GM12892 (cell line): ENCODE measurements around the gene CNTN4.

Experiments
- DNase-seq: peaks from one replicate; pipeline ENCODE4 v3.0.0; 2011; ENCODE audit not compliant: insufficient read length
- FAIRE-seq: peaks from 2 replicates; lab custom pipeline; 2011; peaks lifted over from hg19 to GRCh38; lab: Jason Lieb, UNC
- POLR2A ChIP-seq: IDR thresholded peaks from 2 replicates; pipeline ENCODE4 v1.6.1; 2011; ENCODE audit warnings: low read depth, low read length, control low read depth
- POLR2AphosphoS5 ChIP-seq: IDR thresholded peaks from 2 replicates; pipeline ENCODE4 v1.6.1; 2011; ENCODE audit warnings: low read depth, low read length, control low read depth
- TAF1 ChIP-seq: IDR thresholded peaks from 2 replicates; pipeline ENCODE4 v1.6.1; 2011; ENCODE audit warnings: low read depth, mild to moderate bottlenecking, control low read depth, low read length, borderline replicate concordance

Gene CNTN4

GRCh38 chr3:2543247-2543646 lies 444.6 kb downstream of the CNTN4 start:
- TF ChIP-seq TAF1 = no peak
- TF ChIP-seq POLR2A = no peak
- TF ChIP-seq POLR2AphosphoS5 = no peak
- FAIRE-seq (no peak), DNase-seq (no peak)

- DNase-seq (no peak), FAIRE-seq (no peak)
- TF ChIP-seq POLR2A (no peak), TAF1 (no peak), POLR2AphosphoS5 (no peak)
Observed at GRCh38 chr3:2544212-2544611, 445.5 kb downstream of the CNTN4 start.

GRCh38 chr3:2544718-2545117 lies 446.1 kb downstream of the CNTN4 start:
- TF ChIP-seq TAF1 = no peak
- no peak for TF ChIP-seq POLR2AphosphoS5
- no peak for TF ChIP-seq POLR2A
- no peak for FAIRE-seq
- DNase-seq = no peak

- no peak for TF ChIP-seq POLR2A
- no peak for TF ChIP-seq POLR2AphosphoS5
- TF ChIP-seq TAF1 = no peak
- FAIRE-seq (no peak), DNase-seq (no peak)
Observed at GRCh38 chr3:2547049-2547448, 448.4 kb downstream of the CNTN4 start.

GRCh38 chr3:2554656-2555055 lies 456.0 kb downstream of the CNTN4 start:
- no peak for FAIRE-seq
- no peak for TF ChIP-seq POLR2AphosphoS5
- TF ChIP-seq POLR2A = no peak
- no peak for TF ChIP-seq TAF1
- DNase-seq = no peak

- FAIRE-seq (no peak), DNase-seq (no peak)
- no peak for TF ChIP-seq POLR2AphosphoS5
Observed at GRCh38 chr3:2558796-2559195, 460.1 kb downstream of the CNTN4 start.

GRCh38 chr3:2567451-2567850 lies 468.8 kb downstream of the CNTN4 start:
- DNase-seq = no peak
- no peak for FAIRE-seq
- TF ChIP-seq TAF1 (no peak), POLR2AphosphoS5 (no peak), POLR2A (no peak)

- DNase-seq = no peak
- no peak for TF ChIP-seq POLR2A
- TF ChIP-seq TAF1 = no peak
- TF ChIP-seq POLR2AphosphoS5 = no peak
- FAIRE-seq = no peak
Observed at GRCh38 chr3:2568156-2568555, 469.5 kb downstream of the CNTN4 start.

GRCh38 chr3:2568929-2569328 lies 470.3 kb downstream of the CNTN4 start:
- no peak for TF ChIP-seq POLR2AphosphoS5
- no peak for TF ChIP-seq POLR2A
- TF ChIP-seq TAF1 = no peak
- DNase-seq = no peak
- no peak for FAIRE-seq

GRCh38 chr3:2577571-2577970 lies 478.9 kb downstream of the CNTN4 start:
- no peak for TF ChIP-seq POLR2AphosphoS5

GRCh38 chr3:2578560-2578959 lies 479.9 kb downstream of the CNTN4 start:
- FAIRE-seq (no peak), DNase-seq (no peak)
- TF ChIP-seq TAF1 (no peak), POLR2AphosphoS5 (no peak), POLR2A (no peak)

More at GRCh38 chr3:2577571-2577970, 478.9 kb downstream of the CNTN4 start:
- no peak for DNase-seq
- FAIRE-seq = no peak

- DNase-seq = no peak
- TF ChIP-seq POLR2A = no peak
- TF ChIP-seq TAF1 = no peak
- no peak for TF ChIP-seq POLR2AphosphoS5
- no peak for FAIRE-seq
Observed at GRCh38 chr3:2579206-2579605, 480.5 kb downstream of the CNTN4 start.

GRCh38 chr3:2583046-2583445 lies 484.4 kb downstream of the CNTN4 start:
- no peak for FAIRE-seq
- TF ChIP-seq TAF1 (no peak), POLR2AphosphoS5 (no peak), POLR2A (no peak)

More at GRCh38 chr3:2583046-2583445, 484.4 kb downstream of the CNTN4 start:
- DNase-seq = no peak
